WERI-Rb-1 (cell line): ENCODE results near the gene NRXN3.

Source experiments
- DNase-seq: peaks from one replicate; pipeline ENCODE4 v3.0.0-alpha.2; 2020
- H3K27ac ChIP-seq: fragments of 250-450 bp; sonication (Bioruptor Pico); 2 replicates; pipeline ENCODE4 v1.5.1; 2020; ENCODE audit warnings: mild to moderate bottlenecking, moderate library complexity
- H3K27me3 ChIP-seq: fragments of 250-450 bp; sonication (Bioruptor Pico); 2 replicates; pipeline ENCODE4 v1.5.1; 2021; ENCODE audit warnings: mild to moderate bottlenecking, low read depth, moderate library complexity; ENCODE audit not compliant: insufficient read depth, severe bottlenecking
- H3K36me3 ChIP-seq: fragments of 250-450 bp; sonication (Bioruptor Pico); 2 replicates; pipeline ENCODE4 v1.5.1; 2020; ENCODE audit warnings: mild to moderate bottlenecking, moderate library complexity
- H3K4me3 ChIP-seq: 2 replicates; pipeline ENCODE4 v1.5.1; 2011; ENCODE audit warnings: low read depth, mild to moderate bottlenecking, control low read depth, low read length
- H3K9me3 ChIP-seq: fragments of 250-450 bp; sonication (Bioruptor Pico); 2 replicates; pipeline ENCODE4 v1.5.1; 2021; ENCODE audit warnings: mild to moderate bottlenecking, moderate library complexity; ENCODE audit not compliant: severe bottlenecking
- CTCF ChIP-seq: IDR thresholded peaks from 2 replicates; pipeline ENCODE4 v1.5.1; 2011; ENCODE audit warnings: low read depth, mild to moderate bottlenecking, control low read depth, inconsistent platforms, low read length

NRXN3 gene

GRCh38 chr14:79299162-79299561 lies 1129.0 kb downstream of the NRXN3 start:
- no peak for DNase-seq
- no peak overlapping the region for H3K4me3 ChIP-seq
- H3K9me3 ChIP-seq = no peaks in the 10 kb centered on the region
- no peaks in the 10 kb centered on the region for H3K27me3 ChIP-seq
- H3K36me3 ChIP-seq = no peaks in the 10 kb centered on the region
- no peak for TF ChIP-seq CTCF
- no peak overlapping the region for H3K27ac ChIP-seq

- Histone ChIP-seq H3K9me3 (no peaks in the 10 kb centered on the region), H3K27ac (no peak overlapping the region), H3K27me3 (no peaks in the 10 kb centered on the region), H3K36me3 (no peaks in the 10 kb centered on the region), H3K4me3 (no peak overlapping the region)
- DNase-seq = no peak
- no peak for TF ChIP-seq CTCF
These were observed 1134.1 kb downstream of the NRXN3 start for GRCh38 chr14:79304279-79304678.

- Histone ChIP-seq H3K9me3 (no peaks in the 10 kb centered on the region), H3K36me3 (no peaks in the 10 kb centered on the region), H3K4me3 (no peak overlapping the region), H3K27me3 (no peaks in the 10 kb centered on the region), H3K27ac (no peak overlapping the region)
- no peak for TF ChIP-seq CTCF
- no peak for DNase-seq
These were observed 1136.4 kb downstream of the NRXN3 start for GRCh38 chr14:79306546-79306945.

- no peaks in the 10 kb centered on the region for H3K36me3 ChIP-seq
- no peak for TF ChIP-seq CTCF
- no peak for DNase-seq
- no peak overlapping the region for H3K4me3 ChIP-seq
- no peaks in the 10 kb centered on the region for H3K9me3 ChIP-seq
- no peak overlapping the region for H3K27ac ChIP-seq
- no peaks in the 10 kb centered on the region for H3K27me3 ChIP-seq
These were observed 1148.2 kb downstream of the NRXN3 start for GRCh38 chr14:79318371-79318770.

GRCh38 chr14:79320561-79320960 lies 1150.4 kb downstream of the NRXN3 start:
- no peaks in the 10 kb centered on the region for H3K36me3 ChIP-seq
- H3K27me3 ChIP-seq = no peaks in the 10 kb centered on the region

More at GRCh38 chr14:79320561-79320960, 1150.4 kb downstream of the NRXN3 start:
- H3K27ac ChIP-seq = no peak overlapping the region
- H3K4me3 ChIP-seq = no peak overlapping the region
- no peaks in the 10 kb centered on the region for H3K9me3 ChIP-seq
- DNase-seq = no peak
- no peak for TF ChIP-seq CTCF
